ENCODE data around the gene LEMD3. TPM values are rescaled to one million over a fixed set of nuclear protein-coding genes. Genes with fewer than 3 reads are reported as not detected.
"Not testable (repeated sequence)": the region's sequence is repeated elsewhere in the genome, so short reads cannot be mapped to it uniquely, and the experiment has no call there.

LEMD3 gene
- total RNA-seq, 1 experiment from 2014 or later: 22.0 TPM

DNA sequence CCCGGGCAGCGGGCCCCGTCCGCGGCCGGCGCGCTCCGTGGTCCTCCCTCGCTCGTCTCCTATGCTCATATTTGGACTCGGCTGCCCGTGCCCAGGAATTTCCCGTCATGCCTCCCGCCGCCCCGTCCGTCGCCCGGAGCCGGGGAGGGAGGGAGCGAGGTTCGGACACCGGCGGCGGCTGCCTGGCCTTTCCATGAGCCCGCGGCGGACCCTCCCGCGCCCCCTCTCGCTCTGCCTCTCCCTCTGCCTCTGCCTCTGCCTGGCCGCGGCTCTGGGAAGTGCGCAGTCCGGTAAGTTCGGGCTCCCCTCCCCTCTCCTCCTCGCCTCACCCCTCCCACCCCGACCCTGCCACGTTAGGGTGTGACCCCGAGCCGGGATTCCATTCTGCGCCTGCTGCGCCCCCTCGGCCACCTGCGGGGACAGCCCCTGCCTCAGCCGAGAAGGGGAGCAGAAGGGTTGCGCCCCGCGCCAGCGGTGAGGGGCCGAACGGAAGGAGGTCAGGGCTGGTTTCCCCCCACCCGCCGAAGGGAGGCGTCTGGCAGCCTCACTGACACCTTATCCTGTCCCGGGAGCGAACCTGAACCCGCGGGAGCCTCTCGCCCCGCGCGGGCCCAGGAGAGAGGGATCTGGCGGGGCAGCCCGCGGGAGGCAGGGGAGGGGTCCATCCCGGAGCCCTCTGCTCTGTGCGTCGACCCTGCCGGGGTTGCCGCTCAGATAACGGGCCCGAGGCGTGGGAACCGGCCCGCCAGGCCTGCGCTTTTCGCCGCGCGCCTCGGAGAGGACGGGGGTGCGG is 109.4 kb downstream of the LEMD3 start, which contains the start of gene MSRB3:
TSS of gene MSRB3 (plus strand) at position 108 of the 793 bp plus-strand sequence. CDS start 29,897 bp downstream, outside the sequence.
- DNase-seq (ENCODE audit: low read depth): peak; percentile 73

DNA sequence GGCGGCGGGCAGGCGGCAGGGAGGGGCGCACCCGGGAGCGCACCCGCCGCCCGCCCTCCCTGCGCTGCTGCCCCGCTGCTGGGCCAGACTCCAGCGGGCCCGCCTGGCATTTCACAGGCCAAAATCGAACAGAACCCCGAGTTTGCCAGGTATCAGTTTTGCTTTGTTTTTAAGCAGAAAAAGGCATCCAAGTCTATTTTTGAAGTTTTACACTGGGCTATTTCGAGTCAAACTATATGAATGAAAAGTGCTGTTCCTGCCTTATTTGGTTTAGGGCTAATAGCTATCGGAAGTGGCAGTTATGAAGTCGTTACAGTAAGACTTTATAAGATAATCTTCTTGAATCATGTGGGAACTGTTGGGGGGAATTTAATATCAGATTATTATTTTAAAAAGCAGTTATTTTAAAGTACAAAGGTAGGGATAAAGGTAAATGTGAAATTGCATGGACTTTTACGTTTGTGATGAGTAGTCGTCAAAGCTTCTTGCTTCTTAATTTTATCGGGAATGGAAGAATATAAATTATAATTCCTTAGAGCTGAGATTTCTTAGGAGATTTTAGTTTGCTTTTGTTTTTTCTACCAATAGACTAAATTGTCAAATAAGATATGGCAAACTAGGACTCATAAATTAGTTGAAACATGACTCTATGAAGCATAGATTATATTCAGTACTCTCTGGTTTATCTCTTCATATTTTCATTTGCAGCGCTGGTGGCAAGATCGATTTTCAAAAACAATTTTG is 110.2 kb downstream of the LEMD3 start:
- DNase-seq (ENCODE audit: low read depth): peak; percentile 38

DNA sequence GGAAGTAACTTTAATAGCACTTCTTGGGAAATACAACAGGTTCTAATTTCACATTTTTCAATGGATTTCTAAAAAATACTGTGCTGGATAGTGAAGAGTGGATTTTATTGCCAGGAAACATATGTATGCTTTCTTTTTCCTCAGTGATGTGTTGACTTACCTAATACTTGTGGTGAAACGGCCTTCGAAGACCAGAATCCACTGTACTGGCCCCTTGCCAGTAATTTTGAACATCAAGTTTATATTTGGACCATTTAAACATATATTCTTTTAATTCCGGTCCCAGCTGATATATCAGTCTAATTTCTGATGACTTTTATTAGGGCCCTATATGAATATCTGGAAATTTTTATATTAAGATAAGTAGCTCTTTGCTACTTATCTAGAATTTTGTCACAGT is 110.9 kb downstream of the LEMD3 start:
- DNase-seq (ENCODE audit: low read depth): no peak

DNA sequence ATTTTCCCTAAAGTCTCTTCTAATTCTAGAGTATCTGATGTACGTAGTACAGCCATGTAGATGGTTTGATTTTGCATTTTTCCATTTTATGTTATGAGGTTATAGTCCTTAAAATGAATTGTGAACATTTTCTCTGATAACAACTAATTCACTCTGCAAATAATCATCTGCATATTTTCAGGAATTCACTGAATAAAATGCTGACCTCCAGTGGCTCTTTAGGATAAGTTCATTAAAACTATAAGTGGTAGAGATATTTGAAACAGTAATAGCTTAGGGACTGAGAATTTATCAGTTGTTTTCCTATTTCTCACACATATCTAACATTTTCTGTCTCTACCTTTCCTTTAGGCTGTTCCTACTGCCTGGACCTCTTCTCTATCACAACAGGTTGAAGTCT is 113.5 kb downstream of the LEMD3 start:
- DNase-seq (ENCODE audit: low read depth): no peak

DNA sequence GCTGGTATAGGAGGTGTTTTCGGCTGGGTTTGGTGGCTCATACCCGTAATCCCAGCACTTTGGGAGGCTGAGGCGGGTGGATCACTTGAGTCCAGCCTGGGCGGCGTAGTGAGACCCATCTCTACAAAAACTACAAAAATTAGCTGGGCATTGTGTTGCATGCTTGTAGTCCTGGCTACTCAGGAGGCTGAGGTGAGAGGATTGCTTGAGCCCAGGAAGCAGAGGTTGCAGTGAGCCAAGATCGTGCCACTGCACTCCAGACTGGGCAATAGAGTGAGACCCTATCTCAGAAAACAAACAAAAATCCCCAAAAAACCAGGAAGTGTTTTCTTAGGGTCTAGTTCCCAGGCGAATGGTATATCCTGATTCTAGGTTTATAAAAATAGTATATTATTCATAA is 116.1 kb downstream of the LEMD3 start:
- DNase-seq (ENCODE audit: low read depth): not testable (repeated sequence)

DNA sequence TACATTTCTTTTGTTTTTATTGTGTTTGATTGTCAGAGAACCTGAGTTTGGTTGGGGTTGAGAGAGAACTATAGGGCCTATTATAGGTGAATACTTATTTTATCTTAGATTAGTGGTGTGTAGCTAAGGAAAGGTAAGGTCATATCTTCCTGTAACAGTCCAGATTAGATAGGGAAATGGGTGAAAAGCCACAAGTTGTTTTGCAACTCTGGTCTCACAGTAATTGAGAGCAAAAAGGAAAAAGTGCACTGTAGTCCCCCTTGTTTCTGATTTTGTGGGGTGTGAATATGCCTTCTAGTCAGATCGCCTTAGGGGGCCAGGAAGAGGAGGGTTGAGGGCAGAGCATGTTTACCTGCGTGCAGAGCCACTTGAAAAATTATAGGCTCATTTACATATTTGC is 118.0 kb downstream of the LEMD3 start:
- DNase-seq (ENCODE audit: low read depth): no peak

DNA sequence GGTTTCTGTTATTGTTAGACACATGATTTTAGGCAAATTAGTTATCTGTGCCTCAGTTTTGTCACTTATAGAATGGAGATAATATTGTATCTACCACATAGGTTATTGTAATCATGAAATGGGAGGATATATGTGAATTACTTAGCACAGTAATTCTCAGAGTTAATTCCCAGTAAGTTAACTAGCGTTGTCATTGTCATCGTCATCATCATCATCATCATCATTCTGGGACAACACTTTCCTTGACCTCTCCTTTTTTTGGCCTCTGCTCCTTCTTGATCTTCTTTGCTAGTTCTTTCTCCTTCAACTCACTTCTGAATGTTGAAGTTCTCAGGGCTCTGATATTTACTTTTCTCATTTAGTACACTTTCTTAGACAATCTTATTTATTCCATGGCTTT is 122.9 kb downstream of the LEMD3 start:
- no peak for DNase-seq (ENCODE audit: low read depth)

DNA sequence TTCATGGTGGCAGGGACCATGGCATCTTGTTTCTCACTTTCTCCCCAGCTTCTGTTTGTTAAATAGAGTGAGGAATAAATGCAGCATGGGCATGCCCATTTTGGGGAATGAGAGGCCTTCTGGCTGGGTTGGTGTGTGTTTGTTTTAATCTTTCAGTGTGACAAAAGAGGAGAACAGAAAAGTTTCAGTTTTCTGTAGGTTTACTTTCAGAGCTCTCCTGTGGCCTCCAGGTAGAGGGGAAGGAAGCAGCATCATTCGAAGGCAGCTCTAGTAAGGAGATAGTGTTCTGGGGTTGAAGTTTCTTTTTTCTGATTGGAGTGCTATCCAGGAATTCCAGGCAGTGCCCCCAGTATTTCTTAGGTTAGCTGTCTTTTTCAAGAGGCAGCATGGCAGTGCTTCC is 124.4 kb downstream of the LEMD3 start:
- DNase-seq (ENCODE audit: low read depth): no peak

DNA sequence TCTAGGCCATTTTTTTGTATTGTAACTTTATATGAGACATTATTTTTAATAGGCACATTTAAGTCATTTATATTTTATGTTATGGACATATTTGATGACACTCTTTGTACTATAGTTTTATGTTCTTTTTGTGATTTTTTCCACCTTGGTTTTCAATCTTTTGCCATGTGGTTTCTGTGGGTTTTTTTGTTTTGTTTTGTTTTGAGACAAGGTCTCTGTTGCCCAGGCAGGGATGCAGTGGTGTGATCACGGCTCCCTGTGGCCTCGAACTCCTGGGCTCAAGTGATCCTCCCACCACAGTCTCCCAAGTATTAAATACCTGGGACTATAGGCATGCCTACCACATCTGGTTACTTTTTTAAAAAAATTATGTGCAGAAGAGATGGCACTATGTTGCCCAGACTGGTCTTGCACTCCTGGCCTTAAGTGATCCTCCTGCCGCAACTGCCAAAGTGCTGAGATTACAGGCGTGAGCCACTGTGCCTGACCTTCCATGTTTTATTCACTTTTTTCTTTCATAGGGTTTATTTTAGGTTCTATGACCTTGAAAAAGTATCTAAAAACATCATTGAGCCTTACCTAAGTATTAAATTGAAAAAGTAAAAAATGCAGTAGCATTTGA is 125.4 kb downstream of the LEMD3 start:
- DNase-seq (ENCODE audit: low read depth): peak; percentile 19

DNA sequence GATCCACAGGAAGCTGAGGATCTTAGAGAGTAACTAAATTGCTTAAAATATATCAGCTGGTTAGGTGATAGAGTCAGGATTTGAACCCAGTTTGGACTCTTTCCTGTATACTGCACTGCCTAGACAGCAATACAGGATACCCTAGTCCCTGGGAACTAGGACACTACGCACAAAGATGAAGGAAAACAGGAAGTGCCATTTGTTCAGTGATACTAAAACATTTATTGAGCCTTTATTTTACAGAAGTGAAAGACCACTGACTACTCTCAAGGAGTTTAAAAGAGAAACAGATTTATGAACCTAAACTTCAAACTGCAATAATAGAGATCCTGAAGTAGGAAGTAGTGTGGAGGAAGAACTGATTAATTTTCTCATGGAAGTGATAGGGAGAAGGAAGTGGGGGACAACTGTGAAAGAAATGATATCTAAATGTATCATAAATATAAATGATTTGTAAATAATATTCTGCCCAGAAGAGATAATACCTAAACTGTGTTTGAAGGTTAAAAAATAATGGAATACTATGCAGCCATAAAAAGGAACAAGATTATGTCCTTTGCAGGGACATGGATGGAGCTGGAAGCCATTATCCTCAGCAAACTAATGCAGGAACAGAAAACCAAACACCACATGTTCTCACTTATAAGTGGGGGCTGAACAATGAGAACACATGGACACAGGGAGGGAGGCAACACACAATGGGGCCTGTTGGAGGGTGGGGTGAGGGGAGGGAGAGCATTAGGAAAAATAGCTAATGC is 127.3 kb downstream of the LEMD3 start:
- no peak for DNase-seq (ENCODE audit: low read depth)

Other genes with a start within 250 kb of the LEMD3 start
- gene WIF1, start 48.3 kb upstream of the LEMD3 start, total RNA-seq (2014; rRNA removed): 1.1 and 2.2 TPM in 2 replicates
- 36.0 and 40.8 TPM in 2 replicates for gene MSRB3, start 109.1 kb downstream of the LEMD3 start, total RNA-seq (2014; rRNA removed)